CD14-positive monocyte (primary cell): ENCODE results near the gene ZMYND10. TPM values are rescaled to one million over a fixed set of nuclear protein-coding genes. Genes with fewer than 3 reads are reported as not detected.

Experiments
- DNase-seq, 3 donors: peaks; one replicate each; pipeline ENCODE4 v3.0.0-alpha.2; 2011 to 2022
- H2AFZ ChIP-seq: 2 replicates; pipeline ENCODE4 v1.6.0; 2012; ENCODE audit warnings: mild to moderate bottlenecking, low read depth, low read length, inconsistent platforms; ENCODE audit not compliant: insufficient read depth, poor library complexity, severe bottlenecking
- H3K27ac ChIP-seq, 2 donors: 1 replicate in 1 of 2; 2 replicates in 1 of 2; pipeline ENCODE4 v1.5.1; 2012 to 2013; ENCODE audit warnings: low read length in 2 of 2, control low read depth in 1 of 2, inconsistent platforms in 1 of 2, low read depth in 1 of 2, mild to moderate bottlenecking in 1 of 2
- H3K27me3 ChIP-seq, 2 donors: one replicate each; pipeline versions ENCODE4 v1.6.0 to v1.6.1; 2011 to 2013; ENCODE audit warnings: low read length in 2 of 2; ENCODE audit not compliant: control insufficient read depth in 2 of 2, insufficient read depth in 2 of 2
- H3K36me3 ChIP-seq, 2 donors: replicated peaks in 1 of 2; 1 replicate in 1 of 2; 2 replicates in 1 of 2; pipeline versions ENCODE4 v1.5.1 to v1.6.1; 2012 to 2013; ENCODE audit warnings: low read length in 2 of 2, control low read depth in 1 of 2, inconsistent platforms in 1 of 2, mild to moderate bottlenecking in 1 of 2; ENCODE audit not compliant: insufficient read depth in 2 of 2, control insufficient read depth in 1 of 2
- H3K4me1 ChIP-seq, 2 donors: 1 replicate in 1 of 2; 2 replicates in 1 of 2; pipeline versions ENCODE4 v1.5.1 to v1.6.1; 2012 to 2013; ENCODE audit warnings: low read length in 2 of 2, control low read depth in 1 of 2, inconsistent platforms in 1 of 2, mild to moderate bottlenecking in 1 of 2, moderate library complexity in 1 of 2; ENCODE audit not compliant: insufficient read depth in 2 of 2, control insufficient read depth in 1 of 2
- H3K4me2 ChIP-seq: replicated peaks from 2 replicates; pipeline ENCODE3; 2012; ENCODE audit warnings: low read length, moderate library complexity, mild to moderate bottlenecking; ENCODE audit not compliant: poor library complexity, severe bottlenecking; ENCODE audit errors: extremely low read depth
- H3K4me3 ChIP-seq, 3 experiments: fragments of 200-600 bp in 1 of 3; sonication (generic) in 1 of 3; replicated peaks in 1 of 3; 1 replicate in 2 of 3; 2 replicates in 1 of 3; pipeline ENCODE4 v1.5.1; 2011 to 2013; ENCODE audit warnings: low read length in 3 of 3, mild to moderate bottlenecking in 3 of 3, control low read depth in 2 of 3, low read depth in 2 of 3, inconsistent platforms in 1 of 3, moderate library complexity in 1 of 3
- H3K79me2 ChIP-seq: 2 replicates; pipeline ENCODE4 v1.6.0; 2012; ENCODE audit warnings: mild to moderate bottlenecking, control low read depth, inconsistent platforms, low read length, moderate library complexity; ENCODE audit not compliant: insufficient read depth
- H3K9ac ChIP-seq: 2 replicates; pipeline ENCODE4 v1.6.0; 2017; ENCODE audit warnings: low read length, mild to moderate bottlenecking; ENCODE audit not compliant: insufficient read depth, poor library complexity, severe bottlenecking
- H3K9me3 ChIP-seq, 2 donors: replicated peaks in 1 of 2; 1 replicate in 1 of 2; 2 replicates in 1 of 2; pipeline versions ENCODE4 v1.5.1 to v1.6.1; 2012 to 2013; ENCODE audit warnings: low read length in 2 of 2, control low read depth in 1 of 2; ENCODE audit not compliant: control insufficient read depth in 1 of 2, insufficient read depth in 1 of 2
- H4K20me1 ChIP-seq: 2 replicates; pipeline ENCODE4 v1.6.0; 2012; ENCODE audit warnings: mild to moderate bottlenecking, low read length, control low read depth, moderate library complexity; ENCODE audit not compliant: insufficient read depth
- H3K27ac Mint-ChIP-seq, 7 donors: one replicate each; pipeline ENCODE4 v1.8.0; 2020; ENCODE audit warnings: mild to moderate bottlenecking in 7 of 7, mixed read lengths in 7 of 7, moderate library complexity in 6 of 7, inconsistent platforms in 2 of 7
- H3K27me3 Mint-ChIP-seq, 3 donors: one replicate each; pipeline ENCODE4 v1.8.0; 2021 to 2022; ENCODE audit warnings: low read depth in 3 of 3, mild to moderate bottlenecking in 3 of 3, mixed read lengths in 3 of 3, moderate library complexity in 3 of 3, inconsistent platforms in 1 of 3
- H3K36me3 Mint-ChIP-seq, 2 donors: one replicate each; pipeline ENCODE4 v1.8.0; 2020; ENCODE audit warnings: mixed read lengths in 2 of 2, inconsistent platforms in 1 of 2, mild to moderate bottlenecking in 1 of 2
- H3K4me1 Mint-ChIP-seq: one replicate; pipeline ENCODE4 v1.8.0; 2020; ENCODE audit warnings: mild to moderate bottlenecking, mixed read lengths
- H3K4me3 Mint-ChIP-seq, 2 donors: one replicate each; pipeline ENCODE4 v1.8.0; 2020; ENCODE audit warnings: mild to moderate bottlenecking in 2 of 2, mixed read lengths in 2 of 2, moderate library complexity in 1 of 2
- H3K9me3 Mint-ChIP-seq, 7 donors: one replicate each; pipeline ENCODE4 v1.8.0; 2020 to 2022; ENCODE audit warnings: mixed read lengths in 7 of 7, mild to moderate bottlenecking in 6 of 7, moderate library complexity in 6 of 7, inconsistent platforms in 2 of 7
- CTCF ChIP-seq: fragments of 200-600 bp; IDR thresholded peaks from one replicate; pipeline ENCODE4 v1.8.0; 2022; ENCODE audit warnings: antibody characterized with exemption, mild to moderate bottlenecking
- WGBS: methylation state at CpG from one replicate; pipeline ENCODE4 v1.1.5; 2013; ENCODE audit warnings: missing lambda C conversion rate; ENCODE audit not compliant: insufficient coverage; 5-methylcytosine and 5-hydroxymethylcytosine counted together
- intact Hi-C, 2 donors: fragments of 100-400 bp; cut with micrococcal nuclease; formaldehyde crosslinking; loops; one replicate each; pipeline versions ENCODE4 v1.15.0 to v1.15.1; 2023
- polyA plus RNA-seq, 3 donors: library from polyadenylated mRNA; depleted of rRNA in 1 of 3; unstranded in 2 of 3; stranded (reverse) in 1 of 3; fragments of 300-500 nt in 2 of 3; fragments of >200 nt in 1 of 3; fragmentation: Illumina TruSeq in 2 of 3; gene quantifications; 1 replicate in 2 of 3; 2 replicates in 1 of 3; pipeline ENCODE4 v1.2.3, GENCODE V29; 2012 to 2021

Gene ZMYND10
- polyA plus RNA-seq, 3 donors = 0.12 to 1.7 (median 0.19) TPM

DNA sequence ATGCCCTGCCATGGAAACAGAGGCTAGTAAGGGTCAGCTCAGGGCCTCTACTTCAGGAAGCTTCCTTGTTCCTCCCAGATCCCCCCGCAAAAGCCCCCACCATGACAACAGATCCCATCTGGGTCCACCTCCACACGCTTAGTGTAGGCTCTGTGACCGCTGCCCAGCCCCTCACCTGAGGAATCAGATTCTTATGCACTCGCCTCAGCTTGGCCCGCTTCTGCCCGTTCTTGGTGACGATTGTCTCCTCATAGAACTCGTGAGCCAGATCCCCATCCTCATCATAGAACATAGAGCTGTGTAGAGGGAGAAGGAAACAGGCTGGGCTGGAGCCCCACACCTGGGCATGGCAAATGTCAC, 19.4 kb downstream of the ZMYND10 start:
- no peak for TF ChIP-seq CTCF
- H3K4me2 ChIP-seq = no peak overlapping the region
- no peak overlapping the region for H2AFZ ChIP-seq
- no peaks in the 10 kb centered on the region for H3K27me3 ChIP-seq
- peak overlapping the region; percentile 26 to 56 for H3K27ac ChIP-seq
- 89% methylated on average over 3 of the region's 8 CpGs for WGBS
- no peak overlapping the region for H3K4me3 ChIP-seq
- Mint-ChIP-seq H3K27me3 (peaks cover 0 to 1% (median 0%) of the 10 kb centered on the region in 3 donors), H3K36me3 (peaks cover 22 to 42% of the 10 kb centered on the region in 2 donors), H3K27ac (peak overlapping the region in 6 of 7 donors; percentile 29 to 82 (median 68)), H3K4me1 (peaks cover 60% of the 10 kb centered on the region), H3K4me3 (no peak overlapping the region), H3K9me3 (no peaks in the 10 kb centered on the region)
- peaks cover 35% of the 10 kb centered on the region for H3K79me2 ChIP-seq
- intact Hi-C loops = no loop called here
- peaks cover 39% of the 10 kb centered on the region for H4K20me1 ChIP-seq
- no peaks in the 10 kb centered on the region for H3K9me3 ChIP-seq
- peaks cover 63 to 76% of the 10 kb centered on the region in 2 donors for H3K4me1 ChIP-seq
- DNase-seq = no peak
- peaks cover 20 to 26% of the 10 kb centered on the region in 2 donors for H3K36me3 ChIP-seq
- no peak overlapping the region for H3K9ac ChIP-seq

DNA sequence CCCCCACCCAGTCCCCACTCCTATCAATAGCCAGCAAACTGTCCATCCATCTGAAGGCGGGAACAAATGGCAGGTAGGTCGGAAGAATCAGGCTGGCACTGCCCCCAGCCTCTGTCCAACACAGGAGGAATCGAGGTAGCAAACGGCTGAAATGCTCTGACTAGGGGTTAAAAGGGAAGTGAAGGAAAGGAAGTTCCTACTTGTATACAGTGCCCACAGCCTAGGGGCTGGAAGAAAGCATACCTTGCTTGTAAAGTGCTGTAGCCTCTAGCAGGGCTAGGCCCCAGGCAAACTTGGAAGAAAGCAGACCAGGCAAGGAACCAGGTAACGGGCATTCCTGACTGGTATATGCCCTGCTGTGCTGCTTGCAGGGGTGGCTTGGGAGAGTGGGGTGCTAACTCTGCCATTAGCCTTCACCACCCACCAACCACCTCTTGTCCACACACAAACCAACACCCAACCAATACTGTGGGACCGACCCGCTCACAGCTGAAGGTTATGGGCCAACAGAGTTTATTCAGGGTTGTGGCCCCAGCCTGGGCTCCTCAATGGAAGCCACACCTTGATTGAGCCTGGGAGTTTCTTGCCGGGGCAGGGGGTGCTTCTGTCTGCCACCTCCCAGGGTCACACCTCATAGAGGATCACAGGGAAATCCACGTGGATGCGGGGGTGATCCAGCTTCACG, 19.9 kb downstream of the ZMYND10 start:
- H3K27ac Mint-ChIP-seq = peak overlapping the region; percentile 7 to 85 (median 76)

More for the DNA sequence above, 19.9 kb downstream of the ZMYND10 start:
- H3K4me1 Mint-ChIP-seq = peaks cover 61% of the 10 kb centered on the region
- peaks cover 14 to 21% of the 10 kb centered on the region in 2 donors for H3K36me3 ChIP-seq
- no peaks in the 10 kb centered on the region for H3K27me3 ChIP-seq
- no peak overlapping the region for H2AFZ ChIP-seq
- peak overlapping the region; percentile 26 to 56 for H3K27ac ChIP-seq
- H3K4me2 ChIP-seq = peak overlapping the region; percentile 18
- no peak overlapping the region for H3K4me3 Mint-ChIP-seq
- intact Hi-C loops = loop anchor here in 1 of 2 donors (2.0 kb wide), 1 partner anchor 33 kb away; the partner anchor contains the start of gene IFRD2
- H3K9me3 ChIP-seq = no peaks in the 10 kb centered on the region
- no peak overlapping the region for H3K9ac ChIP-seq
- no peaks in the 10 kb centered on the region for H3K9me3 Mint-ChIP-seq
- peaks cover 29% of the 10 kb centered on the region for H3K79me2 ChIP-seq
- 86% methylated on average over 7 of the region's 11 CpGs for WGBS
- no peak for TF ChIP-seq CTCF
- H3K36me3 Mint-ChIP-seq = peaks cover 17 to 36% of the 10 kb centered on the region in 2 donors
- H4K20me1 ChIP-seq = peaks cover 34% of the 10 kb centered on the region
- peaks cover 64 to 79% of the 10 kb centered on the region in 2 donors for H3K4me1 ChIP-seq
- DNase-seq = no peak
- H3K4me3 ChIP-seq = no peak overlapping the region
- peaks cover 0 to 1% (median 1%) of the 10 kb centered on the region in 3 donors for H3K27me3 Mint-ChIP-seq
